A204.1 (cell line): ENCODE results near the gene MAN1A2.
"Not testable (repeated sequence)": the region's sequence is repeated elsewhere in the genome, so short reads cannot be mapped to it uniquely, and the experiment has no call there.

Experiments
- FAIRE-seq: peaks from 2 replicates; lab custom pipeline; 2012; peaks lifted over from hg19 to GRCh38; lab: Jason Lieb, UNC

MAN1A2 gene

GRCh38 chr1:117367046-117368025 lies at the start of gene MAN1A2:
MAN1A2 (plus strand) TSS chr1:117367449; CDS start chr1:117368184, 735 bp downstream.
- no peak for FAIRE-seq

DNA sequence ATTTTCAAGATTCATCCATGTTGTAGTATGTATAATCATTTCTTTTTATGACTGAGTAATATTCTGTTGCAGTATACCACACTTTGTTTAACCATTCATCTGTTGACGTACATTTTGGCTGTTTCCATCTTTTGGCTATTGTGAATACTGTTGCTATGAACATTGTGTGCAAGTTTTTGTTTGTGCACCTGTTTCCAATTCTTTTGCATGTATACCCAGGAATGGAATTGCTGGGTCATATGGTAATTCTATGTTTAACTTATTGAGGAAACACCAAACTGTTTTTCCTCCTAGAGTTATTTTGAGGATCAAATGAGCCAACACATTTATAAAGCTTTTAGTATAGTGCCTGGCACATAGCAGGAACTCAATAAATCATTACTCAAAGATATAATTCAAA lies 49.2 kb upstream of the MAN1A2 start:
- FAIRE-seq: no peak

DNA sequence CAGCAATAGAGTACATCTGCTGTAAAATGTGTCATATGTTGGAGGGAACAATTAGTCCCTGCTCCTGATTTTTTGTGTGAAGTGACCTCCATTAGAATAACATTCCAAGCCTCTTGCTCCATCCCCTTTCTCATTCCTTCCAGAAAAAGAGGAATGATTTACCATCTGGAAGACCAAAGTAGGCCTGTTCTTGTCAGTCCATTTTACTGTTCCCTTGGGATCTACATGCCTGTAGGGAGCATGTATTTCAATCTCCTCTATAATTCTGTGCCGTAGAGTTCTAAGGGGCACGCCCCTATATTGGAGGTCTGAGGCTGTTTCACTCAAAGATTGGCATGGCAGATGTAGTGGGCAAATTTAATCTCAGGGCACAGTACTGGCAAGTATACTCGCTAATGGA lies 48.8 kb upstream of the MAN1A2 start:
- no peak for FAIRE-seq

GRCh38 chr1:117320515-117320914 lies 46.7 kb upstream of the MAN1A2 start:
- FAIRE-seq: no peak

- no peak for FAIRE-seq
These were observed 45.3 kb upstream of the MAN1A2 start for GRCh38 chr1:117321680-117322609.

DNA sequence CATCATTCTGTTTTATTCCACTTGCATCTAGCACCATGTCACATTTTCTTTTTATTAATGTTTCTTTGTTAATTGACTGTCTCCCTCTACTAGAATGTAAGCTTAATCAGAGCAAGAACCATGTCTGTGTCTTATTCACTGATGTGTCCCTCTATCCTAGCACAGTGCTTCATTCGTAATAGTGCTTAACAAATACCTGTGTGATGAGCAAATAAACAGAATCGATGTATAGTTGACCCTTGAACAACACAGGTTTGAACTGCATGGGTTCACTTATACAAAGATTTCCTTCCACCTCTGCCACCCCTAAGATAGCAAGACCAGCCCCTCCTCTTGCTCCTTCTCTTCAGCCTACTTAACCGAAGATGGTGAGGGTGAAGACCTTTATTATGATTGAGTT lies 42.9 kb upstream of the MAN1A2 start:
- no peak for FAIRE-seq

GRCh38 chr1:117326035-117326434 lies 41.2 kb upstream of the MAN1A2 start:
- not testable (repeated sequence) for FAIRE-seq

- FAIRE-seq: no peak
These were observed 40.2 kb upstream of the MAN1A2 start for GRCh38 chr1:117327011-117327410.

GRCh38 chr1:117335376-117336086 lies 31.7 kb upstream of the MAN1A2 start:
- no peak for FAIRE-seq

GRCh38 chr1:117336088-117336817 lies 31.0 kb upstream of the MAN1A2 start:
- FAIRE-seq: no peak

DNA sequence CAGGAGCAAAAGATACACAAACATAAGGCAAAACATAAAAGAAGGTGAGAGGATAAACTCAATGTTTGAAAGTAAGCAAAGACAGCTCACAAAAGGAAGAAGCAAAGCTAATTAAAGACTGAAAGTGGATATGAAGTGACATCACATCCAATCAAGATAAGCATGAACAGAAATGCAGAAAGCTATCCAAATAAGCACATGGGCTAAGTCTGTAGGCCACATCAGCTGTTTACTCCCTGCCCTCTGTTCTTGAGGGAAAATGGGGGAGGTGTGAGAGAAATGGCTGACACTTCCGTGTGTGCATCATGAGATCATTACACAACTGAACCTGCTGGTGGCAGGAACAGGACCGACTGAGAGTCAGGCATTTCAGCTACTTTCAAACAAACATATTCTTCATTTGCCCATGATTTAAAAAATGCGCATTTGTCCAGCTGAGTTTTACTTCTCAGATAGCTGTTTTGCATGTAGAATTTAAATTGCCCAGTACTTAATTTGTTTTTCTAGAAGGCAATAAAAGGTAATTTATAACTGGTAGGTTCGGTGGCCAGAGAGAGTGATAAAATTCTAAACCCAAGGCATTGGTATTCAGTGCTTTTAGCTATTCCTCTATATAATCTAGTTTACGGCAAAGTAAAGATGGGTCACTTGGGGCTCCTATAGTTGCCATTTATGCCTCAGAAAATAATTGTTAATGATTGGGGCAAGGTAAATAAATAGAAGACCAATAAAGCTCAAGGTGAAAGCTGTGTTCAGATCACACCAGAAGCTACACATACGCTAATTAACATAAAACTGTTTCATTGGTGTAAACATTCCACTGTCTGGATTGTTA lies 27.2 kb upstream of the MAN1A2 start:
- FAIRE-seq: no peak

DNA sequence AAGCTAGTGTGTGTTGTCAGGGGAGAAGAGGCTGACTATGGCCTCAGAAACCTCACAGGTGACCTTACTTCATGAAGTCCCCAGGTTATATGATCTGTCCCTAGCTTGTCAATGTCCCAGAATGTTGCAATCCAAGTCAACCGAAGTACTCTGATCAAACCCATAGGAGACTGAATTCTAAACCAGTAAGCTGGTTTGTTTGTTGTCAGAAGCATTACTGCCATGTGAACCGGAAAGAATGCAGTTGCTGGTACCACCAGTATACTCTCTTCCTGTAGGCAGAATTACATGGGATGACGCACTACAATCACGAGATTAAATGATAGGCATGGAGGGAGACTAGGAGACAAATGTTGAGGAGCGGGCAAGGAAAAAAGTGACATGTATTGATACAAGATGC lies 26.1 kb upstream of the MAN1A2 start:
- FAIRE-seq: no peak

- FAIRE-seq: no peak
These were observed 24.9 kb upstream of the MAN1A2 start for GRCh38 chr1:117342397-117342796.

DNA sequence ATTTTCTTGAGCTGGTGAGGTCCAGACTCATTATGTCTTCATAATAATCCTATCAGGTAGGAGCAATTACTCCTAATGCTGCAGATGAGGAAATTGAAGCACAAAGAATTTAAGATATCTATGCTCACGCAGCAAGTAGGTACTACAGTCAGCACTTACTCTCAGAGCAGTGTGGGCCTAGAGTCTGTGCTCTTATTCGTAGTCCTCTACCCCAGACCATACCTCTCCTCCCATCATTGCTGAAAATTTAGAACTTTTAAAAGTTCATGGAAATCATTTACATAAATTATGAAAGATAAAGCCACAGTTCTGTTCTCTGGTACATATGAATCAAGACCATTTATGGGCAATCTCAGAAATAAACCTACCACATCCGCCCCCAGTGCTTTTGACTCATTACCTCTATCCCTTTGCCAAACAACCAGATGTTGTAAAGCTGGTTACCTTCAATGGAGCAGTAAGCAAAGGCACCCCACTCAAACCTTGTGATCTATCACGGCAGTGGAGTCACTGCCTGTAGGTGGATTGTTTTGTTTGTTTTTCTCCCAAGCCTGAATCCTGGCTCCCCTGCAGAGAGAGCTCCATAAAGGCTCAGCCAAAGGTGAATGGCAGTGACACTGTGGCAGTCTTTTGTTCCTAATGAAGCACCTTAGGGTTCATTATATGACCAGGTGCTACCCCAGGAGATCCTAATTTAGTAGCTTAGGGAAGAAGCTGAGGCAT lies 20.9 kb upstream of the MAN1A2 start:
- no peak for FAIRE-seq

DNA sequence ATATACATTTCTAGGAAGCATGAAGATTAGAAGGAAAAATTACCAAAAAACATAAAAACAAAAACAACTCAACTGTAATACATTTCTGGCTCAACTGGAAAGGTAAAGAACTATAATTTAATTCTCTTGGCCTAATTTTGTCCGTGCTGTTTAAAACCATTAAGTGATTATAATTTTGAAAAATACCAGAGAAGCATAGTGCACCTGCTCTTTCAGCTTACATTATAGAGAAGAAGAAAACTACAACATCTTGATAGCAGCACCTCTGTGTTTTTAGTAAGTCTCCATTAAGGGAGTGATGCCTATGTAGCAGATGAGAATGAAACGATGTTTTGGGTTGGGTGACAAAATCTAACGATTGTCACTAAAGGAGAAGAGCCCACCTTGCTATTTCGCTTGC lies 19.3 kb upstream of the MAN1A2 start:
- FAIRE-seq: no peak

DNA sequence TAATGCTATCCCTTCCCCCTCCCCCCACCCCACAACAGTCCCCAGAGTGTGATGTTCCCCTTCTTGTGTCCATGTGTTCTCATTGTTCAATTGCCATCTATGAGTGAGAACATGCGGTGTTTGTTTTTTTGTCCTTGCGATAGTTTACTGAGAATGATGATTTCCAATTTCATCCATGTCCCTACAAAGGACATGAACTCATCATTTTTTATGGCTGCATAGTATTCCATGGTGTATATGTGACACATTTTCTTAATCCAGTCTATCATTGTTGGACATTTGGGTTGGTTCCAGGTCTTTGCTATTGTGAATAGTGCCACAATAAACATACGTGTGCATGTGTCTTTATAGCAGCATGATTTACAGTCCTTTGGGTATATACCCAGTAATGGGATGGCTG lies 14.6 kb upstream of the MAN1A2 start:
- FAIRE-seq: not testable (repeated sequence)

GRCh38 chr1:117357833-117358603 lies 9.2 kb upstream of the MAN1A2 start:
- not testable (repeated sequence) for FAIRE-seq

GRCh38 chr1:117358604-117358887 lies 8.7 kb upstream of the MAN1A2 start:
- FAIRE-seq: not testable (repeated sequence)

DNA sequence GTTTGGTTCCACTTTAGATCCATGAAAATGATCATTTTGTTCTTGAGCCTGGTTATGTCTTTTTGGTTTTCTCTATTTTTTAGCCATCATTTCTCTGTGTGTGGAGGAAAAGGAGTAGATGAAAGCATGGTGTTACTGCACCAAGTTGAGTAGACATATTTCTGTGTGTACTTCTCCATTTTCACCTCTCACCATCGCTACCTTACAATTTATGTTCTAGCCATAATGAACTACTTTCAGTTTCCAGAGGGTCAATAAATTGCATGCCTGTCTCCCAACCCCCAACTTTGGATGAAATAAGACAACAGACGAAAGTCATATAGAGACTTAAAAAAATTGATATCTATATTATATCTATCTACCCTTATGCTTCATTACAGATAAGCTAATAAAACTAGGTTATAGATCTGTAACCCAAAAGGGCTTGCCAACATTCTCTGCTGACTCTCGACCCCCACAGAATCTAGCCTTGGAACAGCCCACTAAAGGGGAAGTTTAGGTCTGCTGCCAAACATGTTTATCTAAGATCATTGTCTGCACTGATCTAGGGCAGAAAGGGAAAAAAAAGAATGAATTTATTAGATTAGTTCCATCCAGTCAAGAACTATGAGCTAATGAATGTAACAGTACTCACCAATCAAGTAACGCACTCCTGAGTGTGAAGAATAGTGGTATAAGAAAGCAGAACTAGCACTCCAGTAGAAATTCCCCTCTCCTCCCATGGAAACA lies 7.5 kb upstream of the MAN1A2 start:
- no peak for FAIRE-seq
